GM10266 (cell line): ENCODE measurements around the gene SNX30.
A peak's percentile ranks its signal among the peaks of the same experiment; 100 is the strongest.

Experiments used
- DNase-seq: peaks from one replicate; pipeline ENCODE4 v3.0.0; 2012; ENCODE audit errors: extremely low spot score
- TF ChIP-seq, protein P1 (sequence below): IDR thresholded peaks from 2 replicates; pipeline ENCODE4 v1.5.1; 2012; ENCODE audit warnings: mild to moderate bottlenecking, low read depth; ENCODE audit not compliant: control insufficient read depth, insufficient read depth; ENCODE audit errors: missing control alignments

Gene SNX30

DNA sequence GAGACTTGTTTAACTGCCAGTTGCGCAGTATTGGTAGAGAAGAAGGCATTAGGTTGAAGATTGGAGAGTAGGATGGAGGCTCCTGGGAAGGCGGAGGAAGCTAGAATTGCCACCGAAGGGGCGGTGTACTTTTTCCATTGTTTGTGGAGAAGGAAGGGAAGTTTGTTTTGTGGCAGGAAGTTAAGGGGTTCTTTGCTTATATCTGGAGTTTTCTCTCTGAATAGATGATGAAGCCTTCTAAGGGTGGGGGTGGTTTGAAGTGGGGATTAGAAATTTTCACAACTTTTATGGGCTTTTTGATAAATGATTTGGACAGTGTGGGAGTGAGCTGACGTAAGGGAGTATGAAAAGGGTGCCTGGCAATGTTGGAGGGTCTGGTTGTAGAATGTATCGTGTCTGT, 59.3 kb downstream of the SNX30 start:
- TF ChIP-seq, protein P1, sequence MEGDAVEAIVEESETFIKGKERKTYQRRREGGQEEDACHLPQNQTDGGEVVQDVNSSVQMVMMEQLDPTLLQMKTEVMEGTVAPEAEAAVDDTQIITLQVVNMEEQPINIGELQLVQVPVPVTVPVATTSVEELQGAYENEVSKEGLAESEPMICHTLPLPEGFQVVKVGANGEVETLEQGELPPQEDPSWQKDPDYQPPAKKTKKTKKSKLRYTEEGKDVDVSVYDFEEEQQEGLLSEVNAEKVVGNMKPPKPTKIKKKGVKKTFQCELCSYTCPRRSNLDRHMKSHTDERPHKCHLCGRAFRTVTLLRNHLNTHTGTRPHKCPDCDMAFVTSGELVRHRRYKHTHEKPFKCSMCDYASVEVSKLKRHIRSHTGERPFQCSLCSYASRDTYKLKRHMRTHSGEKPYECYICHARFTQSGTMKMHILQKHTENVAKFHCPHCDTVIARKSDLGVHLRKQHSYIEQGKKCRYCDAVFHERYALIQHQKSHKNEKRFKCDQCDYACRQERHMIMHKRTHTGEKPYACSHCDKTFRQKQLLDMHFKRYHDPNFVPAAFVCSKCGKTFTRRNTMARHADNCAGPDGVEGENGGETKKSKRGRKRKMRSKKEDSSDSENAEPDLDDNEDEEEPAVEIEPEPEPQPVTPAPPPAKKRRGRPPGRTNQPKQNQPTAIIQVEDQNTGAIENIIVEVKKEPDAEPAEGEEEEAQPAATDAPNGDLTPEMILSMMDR, result no peak
- DNase-seq, result no peak

DNA sequence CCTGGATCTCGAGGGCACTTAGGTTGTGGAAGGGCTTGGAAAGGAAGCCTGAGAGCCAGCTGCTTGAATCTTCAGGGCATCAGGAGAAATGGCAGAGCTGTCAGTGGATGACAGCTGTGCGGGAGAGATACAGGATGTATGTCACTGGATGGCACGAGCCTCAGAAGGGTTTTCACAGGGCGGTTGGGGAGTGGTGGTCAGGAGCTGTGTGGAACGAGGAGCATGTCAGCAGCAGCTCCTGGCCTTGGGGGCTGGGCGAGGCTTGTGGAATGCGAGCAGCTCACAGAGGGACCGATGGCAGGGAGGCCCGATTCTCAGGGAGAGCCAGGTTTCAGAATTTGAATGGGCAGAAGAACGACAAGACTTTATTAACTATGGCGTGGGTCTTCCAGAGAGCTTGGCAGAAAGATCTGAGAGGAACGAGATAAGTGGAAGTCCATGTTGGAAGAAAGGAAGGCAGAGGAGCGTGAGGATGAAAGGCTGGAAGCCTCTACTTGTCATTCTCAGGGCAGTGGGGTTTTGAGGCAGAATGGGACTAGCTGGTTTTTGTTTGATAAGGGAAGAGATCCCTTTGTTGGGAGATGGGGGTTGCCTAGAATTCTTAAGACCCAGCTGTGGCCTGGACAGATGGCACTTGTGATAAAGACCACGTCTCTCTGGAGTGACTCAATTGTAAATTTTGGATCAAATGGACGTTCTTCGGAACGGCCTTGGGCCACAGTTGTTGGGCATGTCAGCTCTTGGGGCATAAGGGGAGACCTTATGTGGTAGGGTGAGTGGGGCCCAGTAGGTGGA, 60.3 kb downstream of the SNX30 start:
- TF ChIP-seq, protein P1, result no peak
- DNase-seq, result no peak

DNA sequence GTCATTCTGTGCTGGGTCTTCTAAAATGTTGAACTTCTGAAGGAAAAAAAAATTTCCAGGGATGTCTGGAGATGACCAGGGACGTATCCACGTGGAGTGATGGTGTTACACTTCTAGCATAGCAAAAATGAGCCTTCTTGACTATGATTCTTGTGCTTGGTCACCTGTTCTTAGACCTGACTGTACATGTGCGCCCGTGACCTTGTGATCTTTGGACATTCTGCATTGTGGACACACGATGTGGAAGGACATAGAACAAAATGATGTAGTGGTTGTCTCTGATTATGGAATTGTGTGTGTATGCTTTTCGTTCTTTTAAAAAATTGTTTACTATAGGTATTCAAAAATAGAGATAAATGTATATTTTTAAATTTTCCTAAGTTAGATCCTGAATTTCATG, 61.0 kb downstream of the SNX30 start:
- TF ChIP-seq, protein P1, result no peak
- no peak for DNase-seq

DNA sequence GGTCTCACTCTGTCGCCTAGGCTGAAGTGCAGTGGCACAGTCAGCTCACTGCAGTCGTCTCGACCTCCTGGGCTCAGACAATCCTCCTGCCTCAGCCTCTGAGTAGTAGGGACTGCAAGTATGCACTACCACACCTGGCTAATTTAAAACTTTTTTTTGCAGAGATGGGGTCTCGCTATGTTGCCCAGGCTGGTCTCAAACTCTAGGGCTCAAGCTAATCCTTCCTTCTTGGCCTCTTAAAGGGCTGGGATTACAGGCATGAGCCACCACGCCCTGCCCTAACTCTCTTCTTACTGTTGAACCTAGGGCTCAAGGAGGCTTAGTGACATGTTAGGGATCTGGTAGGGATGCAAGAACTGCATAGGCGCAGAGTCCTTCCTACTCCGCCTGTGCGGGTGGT, 65.3 kb downstream of the SNX30 start:
- no peak for DNase-seq
- TF ChIP-seq, protein P1, result no peak

DNA sequence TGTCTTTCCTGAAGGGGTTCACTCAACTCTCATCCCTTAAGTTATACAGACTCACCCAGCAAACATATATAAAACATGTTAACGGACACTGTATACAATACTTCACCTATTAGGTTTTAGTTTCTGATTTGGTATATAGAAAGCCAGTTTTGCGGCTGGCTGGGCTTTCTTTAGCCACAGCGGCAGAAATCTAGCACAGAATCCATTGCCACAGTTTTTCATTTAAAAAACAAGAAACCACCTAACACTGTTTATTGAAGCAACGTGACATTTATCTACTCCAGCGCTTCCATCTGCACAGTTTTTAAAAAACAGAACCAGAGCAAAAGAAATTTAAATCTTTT, 67.3 kb downstream of the SNX30 start:
- TF ChIP-seq, protein P1, result no peak
- DNase-seq, result no peak

DNA sequence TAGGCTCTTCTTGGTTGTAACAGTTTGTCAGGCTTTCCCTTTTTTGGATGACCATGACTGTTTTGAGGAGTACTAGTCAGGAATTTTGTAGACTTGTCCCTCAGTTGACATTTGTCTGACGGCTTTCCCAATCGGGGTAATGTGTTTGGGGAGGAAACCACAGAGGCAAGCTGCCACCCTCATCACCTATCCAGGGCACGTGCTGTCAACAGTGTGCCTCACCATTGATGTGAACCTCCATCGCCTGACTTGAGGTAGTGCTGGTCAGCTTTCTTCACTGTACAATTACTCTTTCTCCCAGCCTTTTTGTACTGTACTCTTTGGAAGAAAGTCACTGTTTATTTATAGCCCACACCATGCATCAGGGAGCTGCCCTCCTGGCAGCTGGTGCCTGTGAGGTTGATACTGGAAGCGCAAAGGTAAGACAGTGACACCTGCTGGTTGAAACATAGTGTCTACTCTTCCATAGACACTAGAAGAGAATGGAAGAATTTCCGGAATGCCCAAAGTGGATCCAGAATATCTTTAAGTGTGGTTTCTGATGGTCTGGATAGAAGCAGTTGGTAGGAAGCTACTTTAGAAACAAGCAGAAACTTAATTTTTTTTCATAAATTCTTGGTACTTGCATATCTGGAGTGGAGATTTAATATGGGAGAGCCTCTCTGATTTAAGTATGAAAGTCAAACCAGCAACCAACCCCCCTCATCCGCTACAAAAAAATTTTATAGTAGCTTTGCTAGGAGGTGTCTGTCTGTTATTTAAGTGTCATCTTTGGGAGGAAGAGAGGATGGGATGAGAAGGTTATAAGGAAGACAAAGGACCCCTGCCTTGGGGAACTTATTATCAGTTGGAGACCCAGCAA, 69.3 kb downstream of the SNX30 start:
- peak; percentile 42 for DNase-seq
- TF ChIP-seq, protein P1, result peak; percentile 62

DNA sequence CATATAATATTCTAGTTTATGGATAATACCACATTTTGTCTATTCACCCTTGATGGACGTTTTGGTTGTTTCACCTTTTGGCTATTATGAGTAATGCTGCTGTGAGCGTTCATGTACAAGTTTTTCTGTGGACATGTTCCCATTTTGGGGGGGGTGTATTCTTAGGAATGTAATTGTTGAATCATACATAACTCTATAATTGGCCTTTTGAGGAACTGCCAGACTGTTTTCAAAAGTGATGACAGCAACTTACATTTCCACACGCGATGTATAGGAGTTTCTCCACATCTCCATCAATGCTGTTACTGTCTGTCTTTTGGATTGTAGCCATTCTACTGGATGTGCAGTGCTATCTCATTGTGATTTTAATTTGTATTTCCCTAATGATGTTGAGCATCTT, 70.3 kb downstream of the SNX30 start:
- TF ChIP-seq, protein P1, result no peak
- DNase-seq, result no peak
